OCI-M2 (cell line): ENCODE data around the gene HAT1.
A peak's percentile ranks its signal among the peaks of the same experiment; 100 is the strongest.
"Not testable (repeated sequence)": the region's sequence is repeated elsewhere in the genome, so short reads cannot be mapped to it uniquely, and the experiment has no call there.

Source experiments
- DNase-seq: peaks from one replicate; lab custom pipeline; 2025; ENCODE audit not compliant: unreplicated experiment; lab: John Stamatoyannopoulos, UW

Gene HAT1, protein sequence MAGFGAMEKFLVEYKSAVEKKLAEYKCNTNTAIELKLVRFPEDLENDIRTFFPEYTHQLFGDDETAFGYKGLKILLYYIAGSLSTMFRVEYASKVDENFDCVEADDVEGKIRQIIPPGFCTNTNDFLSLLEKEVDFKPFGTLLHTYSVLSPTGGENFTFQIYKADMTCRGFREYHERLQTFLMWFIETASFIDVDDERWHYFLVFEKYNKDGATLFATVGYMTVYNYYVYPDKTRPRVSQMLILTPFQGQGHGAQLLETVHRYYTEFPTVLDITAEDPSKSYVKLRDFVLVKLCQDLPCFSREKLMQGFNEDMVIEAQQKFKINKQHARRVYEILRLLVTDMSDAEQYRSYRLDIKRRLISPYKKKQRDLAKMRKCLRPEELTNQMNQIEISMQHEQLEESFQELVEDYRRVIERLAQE

GRCh38 chr2:171922230-171923022, at the start of gene HAT1:
Gene HAT1, plus strand, starts transcription at chr2:171922461. Its CDS starts 40 bp downstream, at chr2:171922501.
- DNase-seq, result peak; percentile 71

DNA sequence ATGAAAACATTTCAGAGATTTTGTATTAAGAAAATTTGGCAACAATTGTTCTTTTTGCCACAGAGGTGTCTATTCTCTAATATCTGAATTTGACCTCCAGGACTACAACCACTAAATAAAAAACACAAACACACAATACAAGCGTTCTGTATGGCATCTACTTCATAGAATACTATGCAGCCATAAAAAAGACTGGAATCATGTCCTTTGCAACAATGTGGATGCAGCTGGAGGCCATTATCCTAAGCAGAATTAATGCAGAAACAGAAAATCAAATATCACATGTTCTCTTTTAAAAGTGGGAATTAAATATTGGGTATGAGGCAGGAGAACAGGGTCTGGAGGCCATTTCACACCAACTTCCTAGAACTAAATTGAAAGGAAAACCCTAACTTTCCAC, 47.7 kb upstream of the HAT1 start:
- no peak for DNase-seq

- no peak for DNase-seq
Measured at GRCh38 chr2:171874963-171875362, 47.3 kb upstream of the HAT1 start.

DNA sequence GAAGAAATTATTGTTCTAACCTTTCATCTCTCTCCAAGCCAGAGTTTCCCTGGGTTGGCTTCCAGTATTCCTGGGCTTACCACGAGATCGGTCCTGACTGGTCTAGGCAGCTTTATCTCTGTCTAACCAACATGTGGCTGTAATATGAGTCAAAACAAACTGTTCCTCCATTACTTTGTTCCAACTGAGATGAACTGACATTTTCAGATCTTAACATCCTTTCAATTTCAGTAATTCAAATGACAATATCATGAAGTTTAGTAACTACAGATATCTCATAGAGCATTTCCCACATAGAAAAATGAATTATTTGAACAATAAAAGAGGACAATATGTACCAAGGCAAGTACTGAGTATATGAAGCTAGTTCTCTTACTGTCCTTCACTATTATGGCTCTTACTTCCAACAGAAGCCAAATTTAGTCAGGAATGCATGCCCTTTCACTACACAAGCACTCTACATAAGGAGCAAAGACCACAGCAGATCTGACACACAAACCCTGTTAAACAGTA, 43.7 kb upstream of the HAT1 start:
- no peak for DNase-seq

DNA sequence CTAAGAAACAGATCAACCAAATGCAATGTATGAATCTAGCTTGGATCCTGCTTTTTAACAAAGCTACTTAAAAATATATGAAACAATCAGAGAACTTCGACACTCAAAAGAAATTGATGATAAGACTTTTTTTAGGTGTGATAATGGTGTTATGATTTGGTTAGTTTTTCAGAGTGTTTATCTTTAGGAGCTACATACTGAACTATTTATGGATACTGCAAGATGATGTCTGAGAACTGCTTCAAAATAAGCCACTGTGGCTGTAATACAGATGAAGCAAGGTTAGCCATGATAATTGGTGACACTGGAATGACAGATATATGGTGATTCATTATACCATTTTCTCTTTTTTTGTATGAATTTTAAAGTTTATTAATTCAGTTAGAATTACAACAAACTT, 42.4 kb upstream of the HAT1 start:
- no peak for DNase-seq

GRCh38 chr2:171880774-171881173, 41.5 kb upstream of the HAT1 start:
- no peak for DNase-seq

- no peak for DNase-seq
Measured at GRCh38 chr2:171882089-171882769, 40.0 kb upstream of the HAT1 start.

- no peak for DNase-seq
Measured at GRCh38 chr2:171883275-171883893, 38.9 kb upstream of the HAT1 start.

DNA sequence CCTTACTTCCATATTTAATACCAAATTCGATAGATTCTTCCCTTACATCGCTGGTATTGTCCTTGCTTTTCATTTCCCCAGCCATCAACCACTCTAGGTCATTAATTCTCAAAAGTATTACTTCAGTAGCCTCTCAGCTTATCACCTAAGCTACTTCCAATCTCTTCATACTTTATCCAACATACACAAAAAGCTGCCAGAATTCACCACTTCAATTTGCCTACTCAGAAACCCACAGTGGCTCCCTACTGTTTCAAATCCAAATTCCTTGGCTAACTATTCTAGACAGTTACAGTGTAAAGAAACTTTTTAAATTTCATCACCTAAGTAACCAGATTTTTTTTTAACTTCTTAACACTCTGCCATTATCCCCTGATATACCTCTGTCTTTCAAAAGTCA, 32.9 kb upstream of the HAT1 start:
- no peak for DNase-seq

- no peak for DNase-seq
Measured at GRCh38 chr2:171889808-171890207, 32.5 kb upstream of the HAT1 start.

DNA sequence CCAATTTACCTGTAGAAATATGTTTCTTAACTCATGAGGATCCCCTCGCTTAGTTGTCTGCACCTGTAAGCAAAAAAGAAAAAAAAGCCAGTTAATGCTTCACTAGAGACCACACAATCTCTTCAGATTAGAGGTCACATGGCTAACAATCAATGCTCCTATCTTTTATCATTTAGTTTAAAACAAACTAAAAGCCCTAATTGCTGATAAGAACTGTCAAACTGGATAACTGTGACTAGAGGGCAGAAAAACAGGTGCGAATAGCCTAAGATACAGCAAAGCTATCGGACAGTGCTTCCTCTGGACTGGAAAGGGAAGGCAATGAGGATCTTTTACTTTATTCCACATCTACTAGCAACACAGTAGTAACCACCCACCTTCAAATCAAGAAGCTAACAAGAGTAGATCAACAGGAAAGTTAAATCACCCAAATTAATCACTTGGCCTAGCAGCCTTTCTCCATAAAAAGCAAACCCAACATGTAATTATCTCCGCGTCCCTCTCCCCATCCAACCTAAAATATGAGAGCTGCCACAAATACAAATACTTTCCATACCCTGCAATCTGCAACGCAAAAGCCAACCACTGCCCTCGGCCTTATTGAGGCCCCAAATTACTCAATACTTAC, 29.0 kb upstream of the HAT1 start:
- no peak for DNase-seq

GRCh38 chr2:171893824-171894611, 28.2 kb upstream of the HAT1 start, which contains the start of gene SLC25A12:
Gene SLC25A12, minus strand, starts transcription at chr2:171894244. Its CDS starts 30 bp downstream, at chr2:171894214.
- no peak for DNase-seq

DNA sequence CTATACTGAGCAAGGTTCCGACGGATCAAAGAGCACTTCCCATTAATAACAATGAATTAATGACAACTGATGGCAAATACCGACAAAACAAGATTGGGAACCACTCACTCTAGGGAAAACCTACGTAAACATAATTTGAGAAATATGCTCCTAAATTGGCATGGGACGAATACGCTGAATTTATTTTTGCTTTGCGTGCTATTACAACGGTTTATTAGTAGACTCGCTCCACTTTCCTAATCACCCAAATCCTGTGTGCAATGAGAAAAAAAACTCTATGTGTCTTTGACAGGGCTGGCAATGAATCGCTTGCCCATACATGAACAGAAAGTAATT, 27.7 kb upstream of the HAT1 start:
- DNase-seq, result no peak

DNA sequence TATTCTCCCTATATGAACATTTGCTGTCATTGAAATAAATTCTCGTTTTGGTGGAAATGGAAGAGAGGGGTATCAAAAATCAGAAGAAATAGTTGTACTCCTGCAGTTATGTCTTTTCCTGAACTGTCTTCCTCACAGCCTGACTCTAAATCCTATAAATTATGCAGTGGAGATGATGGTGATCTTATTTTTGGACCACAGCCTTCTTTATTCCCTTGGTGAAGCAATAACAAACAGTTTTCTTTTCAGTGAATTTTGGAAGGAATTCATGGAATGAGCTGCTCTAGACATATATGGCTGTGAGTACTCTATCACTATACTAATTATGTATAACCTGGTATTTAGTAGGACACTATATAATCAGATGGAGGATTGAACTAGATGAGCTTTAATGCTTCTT, 26.5 kb upstream of the HAT1 start:
- no peak for DNase-seq

GRCh38 chr2:171899623-171900282, 22.5 kb upstream of the HAT1 start:
- DNase-seq, result not testable (repeated sequence)

DNA sequence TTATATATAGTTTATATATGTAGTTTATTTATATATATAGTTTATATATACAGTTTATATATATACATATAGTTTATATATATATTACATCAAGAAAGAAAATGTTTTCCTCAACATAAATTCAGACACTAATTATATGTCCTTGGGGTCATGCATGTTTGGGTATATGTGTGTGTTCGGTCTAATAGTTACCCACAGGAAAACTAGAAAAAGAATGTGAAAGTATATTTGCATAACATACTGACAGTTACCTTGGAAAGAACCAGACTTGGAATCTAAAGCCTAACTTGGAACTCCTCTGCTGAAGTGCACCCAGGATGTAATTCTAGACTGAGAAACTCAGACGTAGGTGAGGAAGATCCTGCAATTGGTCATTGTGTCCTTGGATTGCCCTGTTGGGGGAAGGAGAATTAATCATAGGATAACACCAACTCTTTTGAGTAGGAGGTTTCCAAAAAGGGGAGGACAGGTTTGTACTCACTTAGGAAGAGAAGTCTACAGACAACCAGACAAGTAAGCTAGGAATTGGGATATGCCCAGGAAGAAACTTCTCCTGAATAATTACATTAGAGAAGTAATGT, 19.3 kb upstream of the HAT1 start:
- DNase-seq, result no peak

GRCh38 chr2:171908235-171908634, 14.0 kb upstream of the HAT1 start:
- no peak for DNase-seq

GRCh38 chr2:171909266-171909665, 13.0 kb upstream of the HAT1 start:
- DNase-seq, result no peak

DNA sequence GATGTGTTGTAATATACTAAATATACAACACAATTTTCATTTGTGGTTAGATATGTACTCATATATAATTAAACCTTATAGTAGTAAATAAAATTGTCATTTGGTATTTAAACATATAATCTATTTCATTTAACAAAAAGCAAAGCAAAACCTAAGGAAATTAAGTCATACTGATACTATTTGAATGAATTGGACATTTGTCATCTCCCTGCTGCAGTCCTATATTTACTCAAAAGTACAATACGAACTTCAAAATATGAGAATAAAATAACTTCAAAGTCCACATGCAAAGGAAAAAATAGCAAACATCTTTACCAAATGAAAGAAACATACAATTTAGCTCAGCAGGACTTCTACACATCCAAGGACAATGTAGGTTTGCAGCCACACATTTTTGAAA, 11.8 kb upstream of the HAT1 start:
- DNase-seq, result no peak
